ENCODE results near the gene ETS1. TPM values are rescaled to one million over a fixed set of nuclear protein-coding genes. Genes with fewer than 3 reads are reported as not detected.
A peak's percentile ranks its signal among the peaks of the same experiment; 100 is the strongest.

The ETS1 gene
- total RNA-seq, 1 donor from 2014 or later: 88.0 TPM

GRCh38 chr11:128494418-128495332 lies 92.7 kb downstream of the ETS1 start:
- no peak for DNase-seq (ENCODE audit: low spot score in 2 of 2)
- H3K36me3 ChIP-seq: peaks cover 7 to 8% of the 10 kb centered on the region in 2 donors
- no peaks in the 10 kb centered on the region for H3K9me3 ChIP-seq
- intact Hi-C loops (cut with DNase I): no loop called here
- peak overlapping the region; percentile 76 to 80 for H3K27ac ChIP-seq
- peaks cover 2 to 59% of the 10 kb centered on the region in 2 donors for H3K4me1 ChIP-seq
- no peak overlapping the region for H3K4me3 ChIP-seq
- no peaks in the 10 kb centered on the region for H3K27me3 ChIP-seq
- TF ChIP-seq, protein P1, sequence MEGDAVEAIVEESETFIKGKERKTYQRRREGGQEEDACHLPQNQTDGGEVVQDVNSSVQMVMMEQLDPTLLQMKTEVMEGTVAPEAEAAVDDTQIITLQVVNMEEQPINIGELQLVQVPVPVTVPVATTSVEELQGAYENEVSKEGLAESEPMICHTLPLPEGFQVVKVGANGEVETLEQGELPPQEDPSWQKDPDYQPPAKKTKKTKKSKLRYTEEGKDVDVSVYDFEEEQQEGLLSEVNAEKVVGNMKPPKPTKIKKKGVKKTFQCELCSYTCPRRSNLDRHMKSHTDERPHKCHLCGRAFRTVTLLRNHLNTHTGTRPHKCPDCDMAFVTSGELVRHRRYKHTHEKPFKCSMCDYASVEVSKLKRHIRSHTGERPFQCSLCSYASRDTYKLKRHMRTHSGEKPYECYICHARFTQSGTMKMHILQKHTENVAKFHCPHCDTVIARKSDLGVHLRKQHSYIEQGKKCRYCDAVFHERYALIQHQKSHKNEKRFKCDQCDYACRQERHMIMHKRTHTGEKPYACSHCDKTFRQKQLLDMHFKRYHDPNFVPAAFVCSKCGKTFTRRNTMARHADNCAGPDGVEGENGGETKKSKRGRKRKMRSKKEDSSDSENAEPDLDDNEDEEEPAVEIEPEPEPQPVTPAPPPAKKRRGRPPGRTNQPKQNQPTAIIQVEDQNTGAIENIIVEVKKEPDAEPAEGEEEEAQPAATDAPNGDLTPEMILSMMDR (IDR thresholded peaks at IDR 0.05): no peak

- Histone ChIP-seq H3K4me3 (no peak overlapping the region), H3K27ac (peak overlapping the region; percentile 55 to 61), H3K27me3 (no peaks in the 10 kb centered on the region), H3K9me3 (no peaks in the 10 kb centered on the region), H3K36me3 (peaks cover 7 to 19% of the 10 kb centered on the region in 2 donors), H3K4me1 (peaks cover 0 to 48% of the 10 kb centered on the region in 2 donors)
- TF ChIP-seq, protein P1 (IDR thresholded peaks at IDR 0.05): no peak
- intact Hi-C loops (cut with DNase I): no loop called here
- no peak for DNase-seq (ENCODE audit: low spot score in 2 of 2)
These were observed 93.8 kb downstream of the ETS1 start for GRCh38 chr11:128493570-128493965.

GRCh38 chr11:128492903-128493569 lies 94.3 kb downstream of the ETS1 start:
- TF ChIP-seq, protein P1 (IDR thresholded peaks at IDR 0.05): no peak
- H3K36me3 ChIP-seq: peaks cover 10 to 22% of the 10 kb centered on the region in 2 donors
- DNase-seq (ENCODE audit: low spot score in 2 of 2): no peak
- no peaks in the 10 kb centered on the region for H3K9me3 ChIP-seq
- H3K27me3 ChIP-seq: no peaks in the 10 kb centered on the region
- intact Hi-C loops (cut with DNase I): no loop called here
- H3K4me3 ChIP-seq: no peak overlapping the region
- peaks cover 0 to 43% of the 10 kb centered on the region in 2 donors for H3K4me1 ChIP-seq
- peak overlapping the region; percentile 55 to 61 for H3K27ac ChIP-seq

- peak overlapping the region; percentile 55 to 61 for H3K27ac ChIP-seq
These were observed 94.9 kb downstream of the ETS1 start for GRCh38 chr11:128492461-128492860.

DNA sequence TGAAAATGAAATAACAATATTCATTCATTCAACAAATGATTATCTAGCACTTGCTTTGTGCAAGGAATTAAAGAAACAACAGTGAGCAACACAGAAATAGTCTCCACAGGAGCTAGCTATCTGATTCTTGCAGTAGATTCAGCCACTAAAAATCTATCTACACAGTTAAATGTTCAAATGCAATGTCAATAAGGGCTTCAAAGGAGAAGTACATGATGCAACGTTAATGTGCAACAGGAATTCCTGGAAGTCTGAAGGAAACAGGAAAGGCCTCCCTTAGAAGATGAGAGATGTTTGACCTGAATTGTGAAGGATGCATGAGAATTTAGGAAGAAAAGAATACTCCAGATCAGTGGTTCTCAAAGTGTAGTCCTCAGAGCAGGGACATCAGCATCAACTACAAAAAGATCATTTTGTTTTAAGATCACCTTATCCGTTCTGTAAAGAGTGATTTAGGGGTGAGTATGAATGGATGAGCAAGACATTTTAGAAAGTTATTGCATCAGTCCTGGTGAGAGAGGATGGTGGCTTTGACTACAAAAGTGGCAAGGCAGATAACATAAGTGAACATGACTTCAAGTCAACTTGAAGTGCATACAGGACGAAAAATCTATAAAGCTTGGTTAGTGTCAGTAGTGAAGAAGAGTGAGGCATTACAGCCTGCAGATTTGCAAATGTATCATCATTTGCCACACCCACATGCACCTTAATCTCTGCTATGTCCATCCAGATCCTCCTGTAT lies 96.0 kb downstream of the ETS1 start:
- H3K27me3 ChIP-seq: no peaks in the 10 kb centered on the region
- H3K27ac ChIP-seq: peak overlapping the region in 1 of 2 donors; percentile 4
- no peak overlapping the region for H3K4me3 ChIP-seq
- H3K4me1 ChIP-seq: peaks cover 0 to 26% of the 10 kb centered on the region in 2 donors
- TF ChIP-seq, protein P1 (IDR thresholded peaks at IDR 0.05): no peak
- peaks cover 24 to 32% of the 10 kb centered on the region in 2 donors for H3K36me3 ChIP-seq
- intact Hi-C loops (cut with DNase I): no loop called here
- DNase-seq (ENCODE audit: low spot score in 2 of 2): no peak
- H3K9me3 ChIP-seq: no peaks in the 10 kb centered on the region

More at GRCh38 chr11:128492461-128492860, 94.9 kb downstream of the ETS1 start:
- H3K4me1 ChIP-seq: peaks cover 0 to 37% of the 10 kb centered on the region in 2 donors
- intact Hi-C loops (cut with DNase I): no loop called here
- no peaks in the 10 kb centered on the region for H3K9me3 ChIP-seq
- peaks cover 14 to 26% of the 10 kb centered on the region in 2 donors for H3K36me3 ChIP-seq
- TF ChIP-seq, protein P1 (IDR thresholded peaks at IDR 0.05): no peak
- no peak for DNase-seq (ENCODE audit: low spot score in 2 of 2)
- H3K4me3 ChIP-seq: no peak overlapping the region
- H3K27me3 ChIP-seq: no peaks in the 10 kb centered on the region
